ENCODE results near the gene DLX1. TPM values are rescaled to one million over a fixed set of nuclear protein-coding genes. Genes with fewer than 3 reads are reported as not detected.
A peak's percentile ranks its signal among the peaks of the same experiment; 100 is the strongest.
"Not testable (repeated sequence)": the region's sequence is repeated elsewhere in the genome, so short reads cannot be mapped to it uniquely, and the experiment has no call there.

DLX1 gene
- total and polyA plus RNA-seq, 2 experiments from 2014 or later = not detected

GRCh38 chr2:172113617-172114016 lies 28.3 kb downstream of the DLX1 start:
- Histone ChIP-seq H3F3A (replicated peaks; ENCODE audit: low read depth) (peaks cover 12% of the 10 kb centered on the region; the same call in 1 of the 2 replicates), H3K27ac (ENCODE audit: low read depth) (no peak overlapping the region), H3K9me2 (ENCODE audit: insufficient read depth) (no peaks in the 10 kb centered on the region), H3K79me2 (replicated peaks; ENCODE audit: insufficient read depth) (no peaks in the 10 kb centered on the region), H3K4me3 (no peak overlapping the region), H3K4me1 (ENCODE audit: insufficient read depth) (peaks cover 14% of the 10 kb centered on the region), H3K27me3 (ENCODE audit: insufficient read depth) (peaks cover 45% of the 10 kb centered on the region), H3K36me3 (ENCODE audit: insufficient read depth) (no peaks in the 10 kb centered on the region), H2AFZ (no peak overlapping the region), H3K4me2 (no peak overlapping the region), H4K20me1 (replicated peaks; ENCODE audit: insufficient read depth) (no peaks in the 10 kb centered on the region)
- TF ChIP-seq NANOG (IDR thresholded peaks at IDR 0.05; ENCODE audit: borderline replicate concordance) (no peak), JUNB (IDR thresholded peaks at IDR 0.05; ENCODE audit: unreplicated experiment) (no peak), CTCF (conservative IDR thresholded peaks at IDR 0.05; ENCODE audit: low read depth in 2 of 2) (peak; percentile 70 to 83)
- peaks cover 13% of the 10 kb centered on the region; the same call in 2 of the 3 replicates for H3K4me1 Mint-ChIP-seq
- H3K4me3 Mint-ChIP-seq = no peak overlapping the region
- DNase-seq (ENCODE audit: low spot score) (peak; percentile 57), ATAC-seq (peak; percentile 14; the same call in 2 of the 3 replicates)
- H3K36me3 Mint-ChIP-seq (ENCODE audit: low read depth) = no peaks in the 10 kb centered on the region
- H3K27ac Mint-ChIP-seq = no peak overlapping the region
- H3K27me3 Mint-ChIP-seq (ENCODE audit: insufficient read depth, low read depth, poor library complexity) = peaks cover 31% of the 10 kb centered on the region
- no peaks in the 10 kb centered on the region for H3K9me3 Mint-ChIP-seq

GRCh38 chr2:172114176-172114575 lies 28.9 kb downstream of the DLX1 start:
- peaks cover 39% of the 10 kb centered on the region for H3K27me3 ChIP-seq (ENCODE audit: insufficient read depth)
- H3K36me3 ChIP-seq (ENCODE audit: insufficient read depth); H3K4me1 ChIP-seq (ENCODE audit: insufficient read depth); H3K79me2 ChIP-seq (replicated peaks; ENCODE audit: insufficient read depth); H3F3A ChIP-seq (replicated peaks; ENCODE audit: low read depth); H3K9me3 Mint-ChIP-seq; H4K20me1 ChIP-seq (replicated peaks; ENCODE audit: insufficient read depth); ATAC-seq; H3K9me2 ChIP-seq (ENCODE audit: insufficient read depth); H3K4me3 Mint-ChIP-seq; H3K27ac Mint-ChIP-seq; H3K36me3 Mint-ChIP-seq (ENCODE audit: low read depth); H3K4me2 ChIP-seq; DNase-seq (ENCODE audit: low spot score); H2AFZ ChIP-seq; H3K27ac ChIP-seq (ENCODE audit: low read depth); H3K4me3 ChIP-seq: not testable (repeated sequence)
- peaks cover 27% of the 10 kb centered on the region for H3K27me3 Mint-ChIP-seq (ENCODE audit: insufficient read depth, low read depth, poor library complexity)
- peaks cover 11% of the 10 kb centered on the region; the same call in 2 of the 3 replicates for H3K4me1 Mint-ChIP-seq

GRCh38 chr2:172114579-172114978 lies 29.3 kb downstream of the DLX1 start:
- H3K79me2 ChIP-seq (replicated peaks; ENCODE audit: insufficient read depth) = no peaks in the 10 kb centered on the region
- Mint-ChIP-seq H3K27me3 (ENCODE audit: insufficient read depth, low read depth, poor library complexity) (peaks cover 26% of the 10 kb centered on the region), H3K4me3 (no peak overlapping the region), H3K4me1 (peaks cover 7% of the 10 kb centered on the region; the same call in 2 of the 3 replicates), H3K36me3 (ENCODE audit: low read depth) (no peaks in the 10 kb centered on the region), H3K9me3 (no peaks in the 10 kb centered on the region), H3K27ac (no peak overlapping the region)
- H4K20me1 ChIP-seq (replicated peaks; ENCODE audit: insufficient read depth) = no peaks in the 10 kb centered on the region
- peaks cover 35% of the 10 kb centered on the region for H3K27me3 ChIP-seq (ENCODE audit: insufficient read depth)
- no peaks in the 10 kb centered on the region for H3K9me2 ChIP-seq (ENCODE audit: insufficient read depth)
- H2AFZ ChIP-seq = no peak overlapping the region
- no peaks in the 10 kb centered on the region for H3K36me3 ChIP-seq (ENCODE audit: insufficient read depth)
- DNase-seq (ENCODE audit: low spot score) (no peak), ATAC-seq (no peak)
- H3K4me1 ChIP-seq (ENCODE audit: insufficient read depth) = peaks cover 7% of the 10 kb centered on the region
- H3K4me2 ChIP-seq = no peak overlapping the region
- H3F3A ChIP-seq (replicated peaks; ENCODE audit: low read depth) = peaks cover 8% of the 10 kb centered on the region; the same call in 1 of the 2 replicates
- no peak for TF ChIP-seq CREB1 (CRISPR knock-in tag; IDR thresholded peaks at IDR 0.05; ENCODE audit: low read depth)
- no peak for TF ChIP-seq ZNF114 (CRISPR knock-in tag; IDR thresholded peaks at IDR 0.05)
- no peak for TF ChIP-seq ZNF462 (CRISPR knock-in tag; IDR thresholded peaks at IDR 0.05)
- TF ChIP-seq ZNF331 (CRISPR knock-in tag; IDR thresholded peaks at IDR 0.05; ENCODE audit: low read depth) = no peak
- no peak for TF ChIP-seq JUNB (IDR thresholded peaks at IDR 0.05; ENCODE audit: unreplicated experiment)
- TF ChIP-seq NANOG (IDR thresholded peaks at IDR 0.05; ENCODE audit: borderline replicate concordance) = no peak
- H3K27ac ChIP-seq (ENCODE audit: low read depth) = no peak overlapping the region
- no peak overlapping the region for H3K4me3 ChIP-seq

All from GM23338 (cell line).